H9 (cell line): ENCODE measurements around the gene PRSS50. TPM values are rescaled to one million over a fixed set of nuclear protein-coding genes. Genes with fewer than 3 reads are reported as not detected.

Experiments
- DNase-seq: peaks from one replicate; pipeline ENCODE4 v3.0.0-alpha.2; 2017
- H2AFZ ChIP-seq: one replicate; pipeline ENCODE4 v1.6.1; 2013; ENCODE audit warnings: mild to moderate bottlenecking, low read length, control low read depth, moderate library complexity
- H2AK5ac ChIP-seq: 2 replicates; pipeline ENCODE4 v1.6.1; 2013; ENCODE audit warnings: low read length, control low read depth, mixed read lengths; ENCODE audit not compliant: insufficient read length
- H2BK120ac ChIP-seq: one replicate; pipeline ENCODE4 v1.6.1; 2013; ENCODE audit warnings: low read depth, mild to moderate bottlenecking, low read length, control low read depth, inconsistent platforms; ENCODE audit not compliant: poor library complexity, severe bottlenecking
- H2BK12ac ChIP-seq: 2 replicates; pipeline ENCODE4 v1.6.1; 2013; ENCODE audit warnings: low read length, control low read depth, mixed read lengths, low read depth; ENCODE audit not compliant: insufficient read length
- H2BK15ac ChIP-seq: 2 replicates; pipeline ENCODE4 v1.6.1; 2013; ENCODE audit warnings: low read depth, low read length, control low read depth
- H2BK20ac ChIP-seq: one replicate; pipeline ENCODE4 v1.6.1; 2013; ENCODE audit warnings: low read depth, mild to moderate bottlenecking, low read length, control low read depth, inconsistent platforms; ENCODE audit not compliant: poor library complexity, severe bottlenecking
- H2BK5ac ChIP-seq: 2 replicates; pipeline ENCODE4 v1.6.1; 2013; ENCODE audit warnings: low read length, control low read depth, mixed read lengths; ENCODE audit not compliant: insufficient read length
- H3K14ac ChIP-seq: 2 replicates; pipeline ENCODE4 v1.6.1; 2013; ENCODE audit warnings: low read length, control low read depth; ENCODE audit not compliant: insufficient read depth
- H3K18ac ChIP-seq: 2 replicates; pipeline ENCODE4 v1.6.1; 2013; ENCODE audit warnings: low read depth, mild to moderate bottlenecking, mixed read lengths, low read length, control low read depth; ENCODE audit not compliant: insufficient read length
- H3K23ac ChIP-seq: 2 replicates; pipeline ENCODE4 v1.6.1; 2013; ENCODE audit warnings: low read length, control low read depth, mixed read lengths, low read depth; ENCODE audit not compliant: insufficient read length
- H3K23me2 ChIP-seq: 2 replicates; pipeline ENCODE4 v1.6.1; 2013; ENCODE audit warnings: low read depth, mild to moderate bottlenecking, mixed read lengths, low read length, control low read depth; ENCODE audit not compliant: insufficient read length, poor library complexity, severe bottlenecking
- H3K27ac ChIP-seq: 2 replicates; pipeline ENCODE4 v1.5.1; 2013; ENCODE audit warnings: low read length, control low read depth, mixed read lengths, low read depth; ENCODE audit not compliant: insufficient read length
- H3K27me3 ChIP-seq: 2 replicates; pipeline ENCODE4 v1.6.1; 2013; ENCODE audit warnings: low read length, control low read depth, inconsistent platforms; ENCODE audit not compliant: insufficient read depth
- H3K4ac ChIP-seq: 2 replicates; pipeline ENCODE4 v1.6.1; 2013; ENCODE audit warnings: low read depth, mild to moderate bottlenecking, control low read depth, inconsistent platforms, low read length, moderate library complexity
- H3K4me1 ChIP-seq: 2 replicates; pipeline ENCODE4 v1.6.1; 2013; ENCODE audit warnings: low read length, control low read depth, inconsistent platforms; ENCODE audit not compliant: insufficient read depth
- H3K4me2 ChIP-seq: 2 replicates; pipeline ENCODE4 v1.6.1; 2013; ENCODE audit warnings: low read length, control low read depth, mixed read lengths; ENCODE audit not compliant: insufficient read length, insufficient read depth
- H3K56ac ChIP-seq: 2 replicates; pipeline ENCODE4 v1.6.1; 2013; ENCODE audit warnings: low read depth, mild to moderate bottlenecking, mixed read lengths, low read length, control low read depth; ENCODE audit not compliant: insufficient read length
- H3K79me1 ChIP-seq: 2 replicates; pipeline ENCODE4 v1.6.1; 2013; ENCODE audit warnings: low read depth, mild to moderate bottlenecking, moderate library complexity, low read length, control low read depth, inconsistent platforms; ENCODE audit not compliant: insufficient read depth, poor library complexity, severe bottlenecking
- H3K79me2 ChIP-seq: 2 replicates; pipeline ENCODE4 v1.6.1; 2013; ENCODE audit warnings: low read length, control low read depth, inconsistent platforms; ENCODE audit not compliant: insufficient read depth
- H3K9ac ChIP-seq: 2 replicates; pipeline ENCODE4 v1.6.1; 2013; ENCODE audit warnings: low read length, control low read depth, mixed read lengths; ENCODE audit not compliant: insufficient read length; ENCODE audit errors: extremely low read depth
- H3K9me3 ChIP-seq: one replicate; pipeline ENCODE4 v1.6.1; 2013; ENCODE audit warnings: low read depth, low read length, inconsistent platforms; ENCODE audit not compliant: control insufficient read depth
- H3T11ph ChIP-seq: one replicate; pipeline ENCODE4 v1.6.1; 2013; ENCODE audit warnings: mild to moderate bottlenecking, low read length, control low read depth, inconsistent platforms
- H4K20me1 ChIP-seq: one replicate; pipeline ENCODE4 v1.6.1; 2013; ENCODE audit not compliant: control insufficient read depth, insufficient read length, insufficient read depth
- H4K5ac ChIP-seq: 2 replicates; pipeline ENCODE4 v1.6.1; 2013; ENCODE audit warnings: low read depth, mild to moderate bottlenecking, mixed read lengths, low read length, control low read depth; ENCODE audit not compliant: insufficient read length
- H4K8ac ChIP-seq: replicated peaks from 2 replicates; pipeline ENCODE4 v1.6.1; 2013; ENCODE audit warnings: low read length, control low read depth, mixed read lengths, low read depth; ENCODE audit not compliant: insufficient read length
- H4K91ac ChIP-seq: 2 replicates; pipeline ENCODE4 v1.6.1; 2013; ENCODE audit warnings: low read depth, mild to moderate bottlenecking, moderate library complexity, mixed read lengths, low read length, control low read depth; ENCODE audit not compliant: insufficient read length
- H3K27ac Mint-ChIP-seq, 3 experiments: 2 replicates in 2 of 3; 3 replicates in 1 of 3; pipeline ENCODE4 v1.8.0; 2020 to 2021; ENCODE audit warnings: mixed read lengths in 3 of 3, mild to moderate bottlenecking in 1 of 3, moderate library complexity in 1 of 3
- H3K27me3 Mint-ChIP-seq: 2 replicates; pipeline ENCODE4 v1.8.0; 2021; ENCODE audit warnings: low read depth, mild to moderate bottlenecking, moderate library complexity, mixed read lengths
- H3K36me3 Mint-ChIP-seq, 3 experiments: 2 replicates in 2 of 3; 3 replicates in 1 of 3; pipeline ENCODE4 v1.8.0; 2020 to 2021; ENCODE audit warnings: low read depth in 3 of 3, mixed read lengths in 3 of 3; ENCODE audit not compliant: insufficient read depth in 1 of 3
- H3K4me1 Mint-ChIP-seq, 2 experiments: 2 replicates each; pipeline ENCODE4 v1.8.0; 2020; ENCODE audit warnings: mixed read lengths in 2 of 2
- H3K4me3 Mint-ChIP-seq, 2 experiments: 2 replicates in 1 of 2; 3 replicates in 1 of 2; pipeline ENCODE4 v1.8.0; 2020 to 2021; ENCODE audit warnings: mild to moderate bottlenecking in 2 of 2, mixed read lengths in 2 of 2, moderate library complexity in 1 of 2
- H3K9me3 Mint-ChIP-seq, 2 experiments: 2 replicates in 1 of 2; 3 replicates in 1 of 2; pipeline ENCODE4 v1.8.0; 2020; ENCODE audit warnings: mild to moderate bottlenecking in 2 of 2, mixed read lengths in 2 of 2, moderate library complexity in 1 of 2
- CTCF ChIP-seq: fragments of 200-600 bp; sonication (generic); conservative IDR thresholded peaks from 3 replicates; pipeline ENCODE4 v1.8.0; 2021; ENCODE audit warnings: antibody characterized with exemption, mild to moderate bottlenecking
- WGBS: extraction: QIAGEN DNeasy Blood & Tissue Kit; methylation state at CpG from one replicate; pipeline ENCODE4 v1.1.7; 2013; ENCODE audit warnings: missing lambda C conversion rate, low lambda C conversion rate, mixed read lengths; ENCODE audit not compliant: insufficient read length; ENCODE audit errors: extremely low coverage; 5-methylcytosine and 5-hydroxymethylcytosine counted together
- total RNA-seq: library from RNA; stranded (reverse); gene quantifications from 2 replicates; pipeline ENCODE4 v1.2.1, GENCODE V29; 2021

The PRSS50 gene
- total RNA-seq, 1 experiment from 2014 or later: 0.24 TPM

- DNase-seq: peak; percentile 22
- Mint-ChIP-seq H3K27me3 (no peaks in the 10 kb centered on the region; the same call in none of the 2 replicates), H3K9me3 (no peaks in the 10 kb centered on the region), H3K36me3 (no peaks in the 10 kb centered on the region), H3K4me1 (peaks cover 11 to 12% of the 10 kb centered on the region in 2 experiments), H3K4me3 (no peak overlapping the region), H3K27ac (peak overlapping the region in 1 of 3 experiments; percentile 18; a peak in 3 of 7 replicates)
- no peak overlapping the region for H2AK5ac ChIP-seq
- H2BK12ac ChIP-seq: no peak overlapping the region
- no peak overlapping the region for H4K8ac ChIP-seq
- H2AFZ ChIP-seq: no peak overlapping the region
- no peak overlapping the region for H3K18ac ChIP-seq
- H3K9me3 ChIP-seq: no peaks in the 10 kb centered on the region
- H3K23ac ChIP-seq: no peak overlapping the region
- H3K4me1 ChIP-seq: no peaks in the 10 kb centered on the region; the same call in 1 of the 2 replicates
- no peak overlapping the region for H3K14ac ChIP-seq
- H3K9ac ChIP-seq: no peak overlapping the region
- no peaks in the 10 kb centered on the region for H3K79me2 ChIP-seq
- no peak overlapping the region for H2BK120ac ChIP-seq
- H4K5ac ChIP-seq: no peak overlapping the region
- H3K27me3 ChIP-seq: no peaks in the 10 kb centered on the region
- H3K4me2 ChIP-seq: no peak overlapping the region
- H3K27ac ChIP-seq: no peak overlapping the region
- no peak overlapping the region for H3K4ac ChIP-seq
- no peak overlapping the region for H4K91ac ChIP-seq
- H3T11ph ChIP-seq: no peak overlapping the region
- H3K23me2 ChIP-seq: no peaks in the 10 kb centered on the region
- H2BK20ac ChIP-seq: no peak overlapping the region
- no peak overlapping the region for H3K56ac ChIP-seq
- no peaks in the 10 kb centered on the region for H3K79me1 ChIP-seq
- no peak overlapping the region for H2BK15ac ChIP-seq
- no peak overlapping the region for H2BK5ac ChIP-seq
- H4K20me1 ChIP-seq: no peaks in the 10 kb centered on the region
- WGBS: no CpG with 5 or more reads among the region's 8 CpGs
- no peak for TF ChIP-seq CTCF
These were observed 49.6 kb downstream of the PRSS50 start for GRCh38 chr3:46668116-46668515.
